ENCODE data around the gene ARHGDIA.

The ARHGDIA gene

GRCh38 chr17:81822996-81823819 lies 47.9 kb downstream of the ARHGDIA start:
- no peak for DNase-seq (ENCODE audit: low read depth)

- DNase-seq (ENCODE audit: low read depth): no peak
Measured at GRCh38 chr17:81822312-81822637, 48.9 kb downstream of the ARHGDIA start.

DNA sequence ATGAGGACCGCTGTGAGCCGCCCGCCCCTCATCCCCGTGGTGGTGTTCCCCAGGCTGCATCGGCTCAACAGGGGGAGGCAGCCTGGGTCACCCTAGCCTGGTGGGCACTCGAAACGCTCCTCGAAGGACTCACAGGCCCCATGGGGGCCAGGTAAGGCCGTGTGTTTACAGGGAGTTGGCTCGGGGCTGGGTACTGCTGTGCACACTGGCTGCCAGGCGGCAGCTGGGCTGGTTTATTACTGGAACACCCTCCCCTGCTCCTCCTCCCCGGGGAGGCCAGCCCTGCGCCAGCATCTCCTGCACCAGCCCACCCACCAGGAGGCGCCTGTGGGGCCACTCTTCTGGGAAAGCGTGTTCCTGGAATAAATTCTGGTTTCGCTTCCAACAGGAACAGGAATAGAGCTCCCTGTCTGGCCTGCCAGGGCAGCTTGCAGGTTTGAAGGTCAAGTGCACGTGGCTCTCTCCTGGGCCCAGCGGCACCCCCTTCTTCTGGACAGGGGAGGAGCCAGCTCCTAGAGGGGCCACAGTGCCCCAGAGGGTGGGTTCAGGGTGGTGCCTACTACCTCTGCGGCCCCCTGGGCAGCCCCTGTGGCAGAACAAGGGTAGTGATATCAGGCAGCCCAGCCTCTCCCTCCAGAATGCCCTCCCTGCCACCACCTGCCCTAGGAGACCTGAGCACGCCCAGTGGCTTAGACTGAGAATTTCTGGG lies 49.4 kb downstream of the ARHGDIA start:
- no peak for DNase-seq (ENCODE audit: low read depth)

GRCh38 chr17:81821147-81821546 lies 50.0 kb downstream of the ARHGDIA start:
- DNase-seq (ENCODE audit: low read depth): no peak

DNA sequence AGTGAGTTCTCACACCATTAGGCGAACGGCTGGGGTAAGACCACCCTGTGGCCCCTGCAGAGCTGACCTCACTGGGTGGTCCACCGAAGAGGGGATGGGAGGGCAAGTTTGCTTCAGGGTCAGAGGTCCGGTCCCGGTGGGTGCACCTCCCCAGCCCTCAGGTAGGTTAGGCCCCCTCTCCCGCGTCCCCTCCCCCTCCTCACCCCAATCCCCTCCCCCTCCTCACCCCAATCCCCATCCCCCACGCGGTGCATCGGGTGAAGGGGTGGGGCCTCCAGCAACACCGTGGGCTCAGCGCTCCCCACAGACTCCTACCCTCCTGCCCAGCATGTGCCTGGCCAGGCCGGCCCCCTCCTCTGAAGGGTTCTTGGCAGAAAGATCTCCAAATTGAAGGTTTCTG lies 51.4 kb downstream of the ARHGDIA start:
- DNase-seq (ENCODE audit: low read depth): no peak

- DNase-seq (ENCODE audit: low read depth): no peak
Measured at GRCh38 chr17:81817758-81818147, 53.4 kb downstream of the ARHGDIA start.

All from T-helper 22 cell (primary cell).